ENCODE results near the gene TAF11. TPM values are rescaled to one million over a fixed set of nuclear protein-coding genes. Genes with fewer than 3 reads are reported as not detected.

TAF11 gene
- total RNA-seq, 4 donors from 2014 or later = 12.8 to 24.8 (median 19.8) TPM

GRCh38 chr6:34876472-34876871 is 11.4 kb downstream of the TAF11 start:
- Histone ChIP-seq H3K4me1 (no peaks in the 10 kb centered on the region), H3K27ac (no peak overlapping the region), H3K9me3 (no peaks in the 10 kb centered on the region), H3K4me3 (no peak overlapping the region), H3K27me3 (no peaks in the 10 kb centered on the region), H3K36me3 (no peaks in the 10 kb centered on the region)
- TF ChIP-seq POLR2A (IDR thresholded peaks at IDR 0.05) = no peak
- no peak for TF ChIP-seq CTCF (IDR thresholded peaks at IDR 0.05)
- DNase-seq = no peak
- intact Hi-C loops (cut with DNase I; ENCODE audit: low total_unique reads) = no loop called here

GRCh38 chr6:34875292-34876213 is 12.3 kb downstream of the TAF11 start:
- Histone ChIP-seq H3K9me3 (no peaks in the 10 kb centered on the region), H3K36me3 (no peaks in the 10 kb centered on the region)

GRCh38 chr6:34872332-34872731 is 15.5 kb downstream of the TAF11 start:
- intact Hi-C loops (cut with DNase I; ENCODE audit: low total_unique reads) = no loop called here
- TF ChIP-seq CTCF (IDR thresholded peaks at IDR 0.05) = no peak
- no peak for TF ChIP-seq POLR2A (IDR thresholded peaks at IDR 0.05)

More at GRCh38 chr6:34875292-34876213, 12.3 kb downstream of the TAF11 start:
- H3K27me3 ChIP-seq = no peaks in the 10 kb centered on the region
- H3K4me3 ChIP-seq = no peak overlapping the region
- DNase-seq = no peak
- intact Hi-C loops (cut with DNase I; ENCODE audit: low total_unique reads) = no loop called here
- no peaks in the 10 kb centered on the region for H3K4me1 ChIP-seq
- H3K27ac ChIP-seq = no peak overlapping the region
- TF ChIP-seq CTCF (IDR thresholded peaks at IDR 0.05) = no peak
- TF ChIP-seq POLR2A (IDR thresholded peaks at IDR 0.05) = no peak

GRCh38 chr6:34871853-34872252 is 16.0 kb downstream of the TAF11 start:
- no peak overlapping the region for H3K4me3 ChIP-seq
- no peak for DNase-seq
- no peaks in the 10 kb centered on the region for H3K9me3 ChIP-seq
- no peaks in the 10 kb centered on the region for H3K36me3 ChIP-seq
- TF ChIP-seq CTCF (IDR thresholded peaks at IDR 0.05) = no peak
- no peak for TF ChIP-seq POLR2A (IDR thresholded peaks at IDR 0.05)
- intact Hi-C loops (cut with DNase I; ENCODE audit: low total_unique reads) = no loop called here
- H3K27ac ChIP-seq = no peak overlapping the region
- H3K27me3 ChIP-seq = no peaks in the 10 kb centered on the region
- H3K4me1 ChIP-seq = no peaks in the 10 kb centered on the region

More at GRCh38 chr6:34872332-34872731, 15.5 kb downstream of the TAF11 start:
- Histone ChIP-seq H3K27ac (no peak overlapping the region), H3K9me3 (no peaks in the 10 kb centered on the region), H3K4me1 (no peaks in the 10 kb centered on the region), H3K36me3 (no peaks in the 10 kb centered on the region), H3K4me3 (no peak overlapping the region), H3K27me3 (no peaks in the 10 kb centered on the region)
- no peak for DNase-seq

- no peak for DNase-seq
- Histone ChIP-seq H3K27ac (no peak overlapping the region), H3K9me3 (no peaks in the 10 kb centered on the region), H3K36me3 (no peaks in the 10 kb centered on the region), H3K4me1 (no peaks in the 10 kb centered on the region), H3K27me3 (no peaks in the 10 kb centered on the region), H3K4me3 (no peak overlapping the region)
- intact Hi-C loops (cut with DNase I; ENCODE audit: low total_unique reads) = no loop called here
- TF ChIP-seq POLR2A (IDR thresholded peaks at IDR 0.05) (no peak), CTCF (IDR thresholded peaks at IDR 0.05) (no peak)
Measured at GRCh38 chr6:34867484-34867883, 20.4 kb downstream of the TAF11 start.
